Transverse colon (tissue), 3 donors: ENCODE results near the gene TRPT1.

ENCODE experiments used
- POLR2A ChIP-seq: fragments of 450-650 bp; IDR thresholded peaks from one replicate; pipeline ENCODE4 v1.6.1; 2016; ENCODE audit warnings: antibody characterized with exemption, mild to moderate bottlenecking, moderate library complexity
- TF ChIP-seq, protein P1 (sequence below), 5 experiments: fragments of 200-600 bp in 3 of 5; fragments of 450-650 bp in 2 of 5; sonication (generic) in 3 of 5; IDR thresholded peaks; 1 replicate in 2 of 5; 2 replicates in 3 of 5; pipeline ENCODE4 v1.5.1; 2016 to 2017; ENCODE audit warnings: antibody characterized with exemption in 5 of 5, inconsistent platforms in 3 of 5, mild to moderate bottlenecking in 2 of 5, moderate library complexity in 1 of 5

DNA sequence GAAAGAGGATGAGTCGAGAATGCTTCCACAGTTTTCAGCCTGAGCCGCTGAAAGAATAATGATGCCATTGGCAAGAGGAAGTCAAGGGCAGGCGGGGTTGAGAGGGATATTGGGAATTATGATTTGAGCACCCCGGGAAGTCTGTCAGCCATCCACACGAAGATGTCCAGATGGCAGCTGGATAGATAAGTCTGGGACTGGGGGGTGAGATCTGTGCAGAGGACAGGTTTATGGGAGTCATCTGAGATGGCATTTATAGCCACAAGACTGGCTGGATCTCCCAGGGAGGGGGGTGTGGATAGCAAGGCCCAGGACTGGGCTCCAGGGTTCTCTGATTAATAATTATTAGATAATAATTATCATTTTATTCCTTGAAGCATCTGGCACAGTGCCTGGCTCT, 45.1 kb downstream of the TRPT1 start:
- TF ChIP-seq POLR2A, result no peak
- TF ChIP-seq, protein P1, sequence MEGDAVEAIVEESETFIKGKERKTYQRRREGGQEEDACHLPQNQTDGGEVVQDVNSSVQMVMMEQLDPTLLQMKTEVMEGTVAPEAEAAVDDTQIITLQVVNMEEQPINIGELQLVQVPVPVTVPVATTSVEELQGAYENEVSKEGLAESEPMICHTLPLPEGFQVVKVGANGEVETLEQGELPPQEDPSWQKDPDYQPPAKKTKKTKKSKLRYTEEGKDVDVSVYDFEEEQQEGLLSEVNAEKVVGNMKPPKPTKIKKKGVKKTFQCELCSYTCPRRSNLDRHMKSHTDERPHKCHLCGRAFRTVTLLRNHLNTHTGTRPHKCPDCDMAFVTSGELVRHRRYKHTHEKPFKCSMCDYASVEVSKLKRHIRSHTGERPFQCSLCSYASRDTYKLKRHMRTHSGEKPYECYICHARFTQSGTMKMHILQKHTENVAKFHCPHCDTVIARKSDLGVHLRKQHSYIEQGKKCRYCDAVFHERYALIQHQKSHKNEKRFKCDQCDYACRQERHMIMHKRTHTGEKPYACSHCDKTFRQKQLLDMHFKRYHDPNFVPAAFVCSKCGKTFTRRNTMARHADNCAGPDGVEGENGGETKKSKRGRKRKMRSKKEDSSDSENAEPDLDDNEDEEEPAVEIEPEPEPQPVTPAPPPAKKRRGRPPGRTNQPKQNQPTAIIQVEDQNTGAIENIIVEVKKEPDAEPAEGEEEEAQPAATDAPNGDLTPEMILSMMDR (IDR thresholded peaks at IDR 0.05), result no peak
